ENCODE results near the gene EDRF1. TPM values are rescaled to one million over a fixed set of nuclear protein-coding genes. Genes with fewer than 3 reads are reported as not detected.
A peak's percentile ranks its signal among the peaks of the same experiment; 100 is the strongest.

Gene EDRF1
- total and polyA plus RNA-seq, 2 of the 8 experiments (the other 6 are each of a cell fraction or from before 2014, with no cell fraction given), result 19.9 to 37.8 TPM

DNA sequence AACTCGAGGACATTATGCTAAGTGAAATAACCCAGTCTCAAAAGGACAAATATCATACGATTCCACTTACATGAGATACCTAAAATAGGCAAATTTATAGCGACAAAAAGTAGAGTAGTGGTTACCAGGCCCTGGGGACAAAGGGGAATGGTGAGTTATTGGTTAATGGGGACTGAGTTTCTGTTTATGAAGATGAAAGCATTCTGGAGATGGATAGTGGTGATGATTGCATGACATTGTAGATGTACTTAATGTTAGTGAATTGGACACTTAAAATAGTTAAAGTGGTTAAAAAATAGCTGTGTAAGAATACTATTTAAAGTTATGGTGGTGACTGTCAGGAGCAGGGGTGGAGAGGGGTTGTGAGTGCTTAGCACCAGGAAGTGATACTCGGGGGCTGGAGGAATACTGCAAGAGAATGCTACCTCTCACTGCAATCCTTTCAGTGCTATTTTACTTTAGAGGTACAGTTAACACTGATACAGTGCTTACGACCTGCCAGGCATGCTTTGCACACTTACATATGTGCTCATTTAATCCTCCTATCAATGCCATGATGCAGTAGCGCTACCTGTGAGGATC lies 19.9 kb upstream of the EDRF1 start:
- Histone ChIP-seq H3K4me3 (ENCODE audit: extremely low read depth in 1 of 4, insufficient read depth in 2 of 4, low read depth in 3 of 4, low read length in 4 of 4) (no peak overlapping the region), H3K56ac (replicated peaks; ENCODE audit: insufficient read length, low read depth, low read length) (no peak overlapping the region), H3K36me3 (ENCODE audit: control insufficient read depth in 2 of 4, insufficient read depth in 4 of 4, low read length in 3 of 4) (no peaks in the 10 kb centered on the region), H2BK20ac (ENCODE audit: low read length) (no peak overlapping the region), H3K27me3 (replicated peaks in 1 of 4; ENCODE audit: control insufficient read depth in 3 of 4, extremely low read depth in 1 of 4, insufficient read depth in 3 of 4, low read length in 3 of 4) (no peaks in the 10 kb centered on the region), H3K4me1 (replicated peaks in 1 of 4; ENCODE audit: control insufficient read depth in 3 of 4, insufficient read depth in 4 of 4, low read length in 3 of 4) (no peaks in the 10 kb centered on the region), H3K4ac (replicated peaks; ENCODE audit: insufficient read length, low read depth, low read length) (no peak overlapping the region), H4K91ac (replicated peaks; ENCODE audit: insufficient read length, low read length) (no peak overlapping the region), H3K79me1 (ENCODE audit: low read depth, low read length) (no peaks in the 10 kb centered on the region), H3K4me2 (ENCODE audit: insufficient read depth in 1 of 2, low read depth in 2 of 2, low read length in 2 of 2) (no peak overlapping the region), H2AK5ac (ENCODE audit: low read depth, low read length) (no peak overlapping the region), H3K9ac (replicated peaks in 1 of 4; ENCODE audit: extremely low read depth in 1 of 4, low read depth in 3 of 4, low read length in 3 of 4) (no peak overlapping the region), H4K8ac (ENCODE audit: extremely low read depth, insufficient read depth, low read length) (no peak overlapping the region), H3K9me3 (ENCODE audit: insufficient read depth in 2 of 2, low read depth in 1 of 2, low read length in 1 of 2) (peaks cover 0 to 4% of the 10 kb centered on the region in 2 experiments; a peak in 1 of 4 replicates), H2BK15ac (ENCODE audit: low read length) (no peak overlapping the region), H4K20me1 (replicated peaks in 1 of 2; ENCODE audit: control insufficient read depth in 1 of 2, insufficient read depth in 2 of 2, low read length in 2 of 2) (no peaks in the 10 kb centered on the region), H3K14ac (ENCODE audit: insufficient read length) (no peak overlapping the region), H3K18ac (ENCODE audit: extremely low read depth, low read length) (no peak overlapping the region), H2BK12ac (ENCODE audit: low read depth, low read length) (no peak overlapping the region), H3K23ac (ENCODE audit: insufficient read length) (no peak overlapping the region), H2BK5ac (ENCODE audit: low read depth, low read length) (no peak overlapping the region), H4K5ac (ENCODE audit: insufficient read length, low read depth, low read length) (no peak overlapping the region), H3K79me2 (ENCODE audit: control insufficient read depth in 1 of 2, insufficient read depth in 2 of 2, low read length in 2 of 2) (no peaks in the 10 kb centered on the region), H2BK120ac (replicated peaks; ENCODE audit: low read depth, low read length) (no peak overlapping the region), H2AFZ (ENCODE audit: low read length) (0 out of 2 replicates have a peak overlapping the region, but pooled peaks have one; percentile 51), H3K23me2 (ENCODE audit: low read depth, low read length) (no peaks in the 10 kb centered on the region), H3K27ac (ENCODE audit: low read depth, low read length) (no peak overlapping the region)
- FAIRE-seq (no peak), DNase-seq (ENCODE audit: low read depth in 1 of 2, low spot score in 2 of 2) (no peak)
- CTCF ChIA-PET (ENCODE audit: partially characterized antibody), result no interaction called here
- TF ChIP-seq JUN (IDR thresholded peaks at IDR 0.05; ENCODE audit: low read depth, low read length) (no peak), SP1 (IDR thresholded peaks at IDR 0.05; ENCODE audit: low read depth, low read length) (no peak), TCF12 (IDR thresholded peaks at IDR 0.05; ENCODE audit: low read depth, low read length) (no peak), CEBPB (IDR thresholded peaks at IDR 0.05; ENCODE audit: low read depth, low read length) (no peak), BRCA1 (IDR thresholded peaks at IDR 0.05; ENCODE audit: low read depth, low read length) (no peak), EP300 (IDR thresholded peaks at IDR 0.05; ENCODE audit: borderline replicate concordance in 1 of 2, low read depth in 2 of 2, low read length in 2 of 2) (no peak), SUZ12 (IDR thresholded peaks at IDR 0.05; ENCODE audit: low read length) (no peak), RFX5 (IDR thresholded peaks at IDR 0.05; ENCODE audit: borderline replicate concordance, low read depth, low read length) (no peak), SIRT6 (IDR thresholded peaks at IDR 0.05; ENCODE audit: low read length) (no peak), CBX8 (IDR thresholded peaks at IDR 0.05; ENCODE audit: borderline replicate concordance, low read depth, low read length) (no peak), HDAC2 (IDR thresholded peaks at IDR 0.05; ENCODE audit: borderline replicate concordance in 1 of 2, low read depth in 2 of 2, low read length in 2 of 2) (no peak)
- TF ChIP-seq, protein P1, sequence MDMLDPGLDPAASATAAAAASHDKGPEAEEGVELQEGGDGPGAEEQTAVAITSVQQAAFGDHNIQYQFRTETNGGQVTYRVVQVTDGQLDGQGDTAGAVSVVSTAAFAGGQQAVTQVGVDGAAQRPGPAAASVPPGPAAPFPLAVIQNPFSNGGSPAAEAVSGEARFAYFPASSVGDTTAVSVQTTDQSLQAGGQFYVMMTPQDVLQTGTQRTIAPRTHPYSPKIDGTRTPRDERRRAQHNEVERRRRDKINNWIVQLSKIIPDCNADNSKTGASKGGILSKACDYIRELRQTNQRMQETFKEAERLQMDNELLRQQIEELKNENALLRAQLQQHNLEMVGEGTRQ (IDR thresholded peaks at IDR 0.05; ENCODE audit: low read length), result no peak
- POLR2A ChIA-PET (ENCODE audit: partially characterized antibody), result interaction anchor here (0.8 kb wide), 1 partner anchor 8 kb away, joined by 4 read pairs; no protein-coding TSS in a partner anchor
- WGBS, 2 experiments (ENCODE audit: extremely low coverage in 1 of 2, insufficient coverage in 1 of 2, insufficient read length in 1 of 2, insufficient replicate concordance in 2 of 2, low coverage in 1 of 2, low lambda C conversion rate in 2 of 2, missing lambda C conversion rate in 1 of 2), result 89% methylated on average over 6 of the region's 6 CpGs; no CpG with 5 or more reads in 1 of the 2 experiments
